ENCODE measurements around the gene GPC6. TPM values are rescaled to one million over a fixed set of nuclear protein-coding genes. Genes with fewer than 3 reads are reported as not detected.

The GPC6 gene
- total and polyA plus RNA-seq, 2 donors (not counting 3 experiments of a cell fraction or from before 2014, with no cell fraction given): 0.01 TPM; not detected in 1

DNA sequence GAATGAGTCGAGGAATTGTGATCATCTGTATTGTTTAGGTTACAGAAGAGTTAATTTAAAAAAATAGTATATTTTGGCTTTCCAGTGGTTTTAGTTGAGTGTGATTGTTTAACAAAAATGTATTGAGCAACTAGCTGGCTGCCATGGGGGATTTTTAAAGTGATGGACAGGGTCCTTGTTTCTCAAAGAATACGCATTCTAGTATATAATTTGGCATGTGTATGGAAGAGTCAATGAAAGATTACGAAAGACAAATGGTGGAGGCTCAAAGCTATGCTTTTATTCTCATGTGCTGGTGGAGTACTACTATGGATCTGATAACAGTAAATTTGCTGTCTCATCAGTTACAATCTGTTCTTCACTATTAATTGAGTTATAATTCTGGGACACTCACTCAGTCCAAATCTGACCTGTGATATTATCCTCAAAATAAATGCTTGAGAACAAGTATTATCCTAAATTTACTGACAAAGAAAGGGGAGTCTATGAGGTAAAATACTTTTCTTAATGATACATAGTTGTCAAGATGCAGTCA is 240.0 kb downstream of the GPC6 start:
- Histone ChIP-seq H3K36me3 (ENCODE audit: control insufficient read depth in 2 of 2, extremely low read depth in 1 of 2, insufficient read depth in 2 of 2, low read length in 2 of 2) (no peaks in the 10 kb centered on the region), H3K4me3 (replicated peaks in 1 of 3; ENCODE audit: insufficient read depth in 1 of 3, low read depth in 1 of 3, low read length in 3 of 3) (no peak overlapping the region), H3K4me2 (ENCODE audit: insufficient read depth, low read length) (no peak overlapping the region), H3K4me1 (ENCODE audit: control insufficient read depth, extremely low read depth, insufficient read depth, low read length) (no peaks in the 10 kb centered on the region), H4K20me1 (replicated peaks; ENCODE audit: control insufficient read depth, extremely low read depth, insufficient read depth, low read length) (no peaks in the 10 kb centered on the region), H2AFZ (ENCODE audit: low read depth, low read length) (no peak overlapping the region), H3K27ac (ENCODE audit: insufficient read depth, low read depth, low read length) (no peak overlapping the region), H3K9me3 (replicated peaks; ENCODE audit: control insufficient read depth, insufficient read depth, low read length) (no peaks in the 10 kb centered on the region), H3K79me2 (ENCODE audit: control insufficient read depth, insufficient read depth, low read length) (no peaks in the 10 kb centered on the region), H3K27me3 (ENCODE audit: control insufficient read depth in 2 of 2, insufficient read depth in 2 of 2, low read length in 2 of 2) (no peaks in the 10 kb centered on the region), H3K9me1 (replicated peaks; ENCODE audit: control insufficient read depth, extremely low read depth, insufficient read depth, low read length) (no peaks in the 10 kb centered on the region), H3K9ac (replicated peaks; ENCODE audit: extremely low read depth, insufficient read depth, low read length) (no peak overlapping the region)
- intact Hi-C loops (cut with micrococcal nuclease) (no loop called here), dilution Hi-C loops (cut with MboI; ENCODE audit: extremely low pct_ligation_motif_present, low sequenced_read_pairs) (no loop called here)
- BruUV-seq (replicated peaks): no TSS peak
- no peak for DNase-seq (ENCODE audit: low read depth, low spot score)
- TF ChIP-seq EZH2 (IDR thresholded peaks at IDR 0.05; ENCODE audit: borderline replicate concordance, low read depth, low read length, severe bottlenecking): no peak
- no peak for TF ChIP-seq POLR2AphosphoS5 (IDR thresholded peaks at IDR 0.05; ENCODE audit: insufficient read depth, low read depth, low read length)
- TF ChIP-seq JUN (IDR thresholded peaks at IDR 0.05; ENCODE audit: borderline replicate concordance, insufficient read depth, insufficient read length, low read depth): no peak
- no peak for TF ChIP-seq POLR2A (IDR thresholded peaks at IDR 0.05; ENCODE audit: low read depth, low read length)
- no peak for TF ChIP-seq MYC (IDR thresholded peaks at IDR 0.05; ENCODE audit: low read depth, low read length)
- no peak for TF ChIP-seq GATA2 (IDR thresholded peaks at IDR 0.05; ENCODE audit: insufficient read depth, insufficient read length, low read depth, low read length)
- TF ChIP-seq FOS (IDR thresholded peaks at IDR 0.05; ENCODE audit: borderline replicate concordance, insufficient read depth, low read length): no peak
- TF ChIP-seq, protein P1, sequence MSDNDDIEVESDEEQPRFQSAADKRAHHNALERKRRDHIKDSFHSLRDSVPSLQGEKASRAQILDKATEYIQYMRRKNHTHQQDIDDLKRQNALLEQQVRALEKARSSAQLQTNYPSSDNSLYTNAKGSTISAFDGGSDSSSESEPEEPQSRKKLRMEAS (IDR thresholded peaks at IDR 0.05; ENCODE audit: insufficient read depth, insufficient read length): no peak
- TF ChIP-seq, protein P2, sequence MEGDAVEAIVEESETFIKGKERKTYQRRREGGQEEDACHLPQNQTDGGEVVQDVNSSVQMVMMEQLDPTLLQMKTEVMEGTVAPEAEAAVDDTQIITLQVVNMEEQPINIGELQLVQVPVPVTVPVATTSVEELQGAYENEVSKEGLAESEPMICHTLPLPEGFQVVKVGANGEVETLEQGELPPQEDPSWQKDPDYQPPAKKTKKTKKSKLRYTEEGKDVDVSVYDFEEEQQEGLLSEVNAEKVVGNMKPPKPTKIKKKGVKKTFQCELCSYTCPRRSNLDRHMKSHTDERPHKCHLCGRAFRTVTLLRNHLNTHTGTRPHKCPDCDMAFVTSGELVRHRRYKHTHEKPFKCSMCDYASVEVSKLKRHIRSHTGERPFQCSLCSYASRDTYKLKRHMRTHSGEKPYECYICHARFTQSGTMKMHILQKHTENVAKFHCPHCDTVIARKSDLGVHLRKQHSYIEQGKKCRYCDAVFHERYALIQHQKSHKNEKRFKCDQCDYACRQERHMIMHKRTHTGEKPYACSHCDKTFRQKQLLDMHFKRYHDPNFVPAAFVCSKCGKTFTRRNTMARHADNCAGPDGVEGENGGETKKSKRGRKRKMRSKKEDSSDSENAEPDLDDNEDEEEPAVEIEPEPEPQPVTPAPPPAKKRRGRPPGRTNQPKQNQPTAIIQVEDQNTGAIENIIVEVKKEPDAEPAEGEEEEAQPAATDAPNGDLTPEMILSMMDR (IDR thresholded peaks at IDR 0.05; ENCODE audit: extremely low read depth in 1 of 2, insufficient read depth in 1 of 2, low read depth in 1 of 2, low read length in 2 of 2): no peak
- CTCF ChIA-PET: no interaction called here
- FAIRE-seq: no peak
- POLR2A ChIA-PET: no interaction called here

Data from endothelial cell of umbilical vein (primary cell).